ENCODE results near the gene KREMEN2.
A peak's percentile ranks its signal among the peaks of the same experiment; 100 is the strongest.

Gene KREMEN2

DNA sequence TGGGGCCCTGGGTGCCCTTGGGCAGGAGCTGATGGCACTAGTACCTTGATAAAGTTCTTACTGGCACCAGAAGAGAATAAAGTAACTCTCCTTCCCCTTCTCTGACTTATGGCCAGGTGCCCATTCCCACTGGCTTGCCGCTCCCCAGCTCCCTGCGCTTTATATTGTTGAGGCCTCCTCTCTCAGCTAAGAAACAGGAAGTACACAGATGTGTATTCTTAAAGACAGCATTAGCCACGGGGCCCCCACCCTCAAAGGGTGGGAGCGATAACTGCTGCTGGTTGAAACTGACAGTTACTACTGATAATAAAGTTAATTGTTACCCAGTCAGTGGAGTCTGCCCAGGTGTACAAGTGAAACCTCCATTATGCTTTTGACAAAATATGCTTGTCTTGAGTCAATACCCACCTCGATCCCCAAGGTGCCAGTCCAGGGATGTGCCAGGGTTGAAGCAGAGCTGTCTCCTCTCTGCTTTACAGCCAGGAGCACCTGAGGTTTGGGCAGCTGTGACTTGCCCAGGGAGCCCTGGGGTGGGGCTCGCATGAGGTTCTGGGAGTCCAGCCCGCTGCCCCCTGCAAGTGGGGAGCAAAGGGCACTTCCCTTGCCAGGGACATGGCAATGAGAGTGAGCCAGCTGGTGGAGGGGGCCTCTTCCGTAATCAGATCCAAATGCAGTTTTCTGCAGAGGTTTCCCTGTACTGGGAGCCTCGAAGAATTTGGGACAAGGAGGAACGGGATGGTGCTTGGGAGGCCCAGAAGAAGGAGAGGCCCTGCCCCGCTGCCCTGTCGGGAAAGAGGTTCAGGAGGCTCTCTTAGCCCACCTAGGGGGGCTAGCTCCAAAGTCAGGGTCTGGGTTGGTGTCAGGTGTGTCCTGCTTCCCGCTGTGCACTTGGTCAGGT lies 43.2 kb downstream of the KREMEN2 start:
- no peaks in the 10 kb centered on the region for H3K9me3 ChIP-seq (ENCODE audit: control insufficient read depth, low read length)
- no peak overlapping the region for H3K27ac ChIP-seq (ENCODE audit: low read length, poor library complexity, severe bottlenecking)
- H3K4me1 ChIP-seq (ENCODE audit: control insufficient read depth, insufficient read depth, low read depth, low read length), result peaks cover 26% of the 10 kb centered on the region
- no peak overlapping the region for H2BK120ac ChIP-seq (ENCODE audit: low read depth, low read length)
- H4K8ac ChIP-seq (ENCODE audit: low read length), result no peak overlapping the region
- WGBS, result 62% methylated on average over 13 of the region's 13 CpGs
- no peak overlapping the region for H3K4me2 ChIP-seq (ENCODE audit: low read length, poor library complexity, severe bottlenecking)
- no peak overlapping the region for H3K9ac ChIP-seq (ENCODE audit: low read length)
- no peak overlapping the region for H2BK5ac ChIP-seq (ENCODE audit: low read depth, low read length, poor library complexity, severe bottlenecking)
- no peak overlapping the region for H3K4me3 ChIP-seq (ENCODE audit: insufficient read depth in 1 of 2, low read depth in 1 of 2, low read length in 2 of 2)
- H3K36me3 ChIP-seq (ENCODE audit: control insufficient read depth in 1 of 2, insufficient read depth in 2 of 2, low read depth in 1 of 2, low read length in 2 of 2), result no peaks in the 10 kb centered on the region
- no peak overlapping the region for H2BK12ac ChIP-seq (ENCODE audit: low read length in 2 of 2)
- peaks cover 67 to 73% of the 10 kb centered on the region in 2 experiments for H3K27me3 ChIP-seq (ENCODE audit: control insufficient read depth in 1 of 2, insufficient read depth in 1 of 2, low read length in 2 of 2)
- peak overlapping the region in 1 of 2 experiments; percentile 64 for H3K4ac ChIP-seq (ENCODE audit: low read depth in 1 of 2, low read length in 2 of 2)
- H3K23ac ChIP-seq (ENCODE audit: low read length in 2 of 2), result no peak overlapping the region
- no peak overlapping the region for H2BK15ac ChIP-seq (ENCODE audit: low read depth, poor library complexity, severe bottlenecking)
- no peak overlapping the region for H3K14ac ChIP-seq (ENCODE audit: low read length in 2 of 2)
- no peak for DNase-seq
- H2AK5ac ChIP-seq (ENCODE audit: low read length, severe bottlenecking), result no peak overlapping the region
- H2AFZ ChIP-seq (ENCODE audit: low read depth, low read length), result no peak overlapping the region
- no peak overlapping the region for H4K91ac ChIP-seq (ENCODE audit: low read length)
- no peak overlapping the region for H3K18ac ChIP-seq (ENCODE audit: low read depth in 1 of 2, low read length in 2 of 2)
- no peaks in the 10 kb centered on the region for H3K79me1 ChIP-seq (replicated peaks; ENCODE audit: low read length, poor library complexity, severe bottlenecking)

- no peak overlapping the region for H3K4me3 ChIP-seq (ENCODE audit: insufficient read depth in 1 of 2, low read depth in 1 of 2, low read length in 2 of 2)
- no peak overlapping the region for H2BK120ac ChIP-seq (ENCODE audit: low read depth, low read length)
- H3K79me1 ChIP-seq (replicated peaks; ENCODE audit: low read length, poor library complexity, severe bottlenecking), result no peaks in the 10 kb centered on the region
- no peak overlapping the region for H2AK5ac ChIP-seq (ENCODE audit: low read length, severe bottlenecking)
- no peaks in the 10 kb centered on the region for H3K36me3 ChIP-seq (ENCODE audit: control insufficient read depth in 1 of 2, insufficient read depth in 2 of 2, low read depth in 1 of 2, low read length in 2 of 2)
- no peak overlapping the region for H2BK15ac ChIP-seq (ENCODE audit: low read depth, poor library complexity, severe bottlenecking)
- no peak overlapping the region for H3K18ac ChIP-seq (ENCODE audit: low read depth in 1 of 2, low read length in 2 of 2)
- H2BK5ac ChIP-seq (ENCODE audit: low read depth, low read length, poor library complexity, severe bottlenecking), result no peak overlapping the region
- no peak overlapping the region for H3K23ac ChIP-seq (ENCODE audit: low read length in 2 of 2)
- no peak overlapping the region for H3K4me2 ChIP-seq (ENCODE audit: low read length, poor library complexity, severe bottlenecking)
- no peak overlapping the region for H4K8ac ChIP-seq (ENCODE audit: low read length)
- H3K9ac ChIP-seq (ENCODE audit: low read length), result no peak overlapping the region
- H3K4ac ChIP-seq (ENCODE audit: low read depth in 1 of 2, low read length in 2 of 2), result peak overlapping the region in 1 of 2 experiments; percentile 64
- DNase-seq, result no peak
- no peak overlapping the region for H3K14ac ChIP-seq (ENCODE audit: low read length in 2 of 2)
- no peaks in the 10 kb centered on the region for H3K9me3 ChIP-seq (ENCODE audit: control insufficient read depth, low read length)
- no peak overlapping the region for H4K91ac ChIP-seq (ENCODE audit: low read length)
- H2BK12ac ChIP-seq (ENCODE audit: low read length in 2 of 2), result no peak overlapping the region
- no peak overlapping the region for H2AFZ ChIP-seq (ENCODE audit: low read depth, low read length)
- peaks cover 34% of the 10 kb centered on the region for H3K4me1 ChIP-seq (ENCODE audit: control insufficient read depth, insufficient read depth, low read depth, low read length)
- no peak overlapping the region for H3K27ac ChIP-seq (ENCODE audit: low read length, poor library complexity, severe bottlenecking)
- peaks cover 75 to 81% of the 10 kb centered on the region in 2 experiments for H3K27me3 ChIP-seq (ENCODE audit: control insufficient read depth in 1 of 2, insufficient read depth in 1 of 2, low read length in 2 of 2)
- 18% methylated on average over 12 of the region's 17 CpGs for WGBS
Observed at GRCh38 chr16:3007957-3008689, 44.0 kb downstream of the KREMEN2 start.

DNA sequence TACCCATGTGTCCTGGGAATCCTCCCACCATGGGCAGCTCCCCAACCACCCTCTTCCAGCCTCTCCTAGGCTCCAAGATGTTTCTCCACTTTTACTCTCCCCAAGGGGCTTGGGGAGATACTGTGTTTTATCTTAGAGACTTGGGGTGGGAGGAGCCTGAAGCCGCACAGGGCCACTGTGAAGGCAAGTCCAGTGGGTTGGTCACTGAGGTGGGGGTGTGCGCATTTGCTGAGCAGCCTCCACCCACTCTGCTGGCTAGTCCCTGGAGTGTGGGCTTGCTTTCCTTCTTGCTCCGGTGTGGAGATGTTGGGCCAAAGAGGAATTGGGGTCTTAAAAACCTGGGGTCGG lies 44.6 kb downstream of the KREMEN2 start:
- H4K91ac ChIP-seq (ENCODE audit: low read length), result no peak overlapping the region
- no peak overlapping the region for H4K8ac ChIP-seq (ENCODE audit: low read length)
- no peak overlapping the region for H2BK12ac ChIP-seq (ENCODE audit: low read length in 2 of 2)
- H3K36me3 ChIP-seq (ENCODE audit: control insufficient read depth in 1 of 2, insufficient read depth in 2 of 2, low read depth in 1 of 2, low read length in 2 of 2), result no peaks in the 10 kb centered on the region
- no peaks in the 10 kb centered on the region for H3K79me1 ChIP-seq (replicated peaks; ENCODE audit: low read length, poor library complexity, severe bottlenecking)
- DNase-seq, result no peak
- H3K4me2 ChIP-seq (ENCODE audit: low read length, poor library complexity, severe bottlenecking), result no peak overlapping the region
- H2BK15ac ChIP-seq (ENCODE audit: low read depth, poor library complexity, severe bottlenecking), result no peak overlapping the region
- H3K4me1 ChIP-seq (ENCODE audit: control insufficient read depth, insufficient read depth, low read depth, low read length), result peaks cover 37% of the 10 kb centered on the region
- no peak overlapping the region for H2AFZ ChIP-seq (ENCODE audit: low read depth, low read length)
- no peaks in the 10 kb centered on the region for H3K9me3 ChIP-seq (ENCODE audit: control insufficient read depth, low read length)
- H3K23ac ChIP-seq (ENCODE audit: low read length in 2 of 2), result peak overlapping the region in 1 of 2 experiments; percentile 9
- H3K4me3 ChIP-seq (ENCODE audit: insufficient read depth in 1 of 2, low read depth in 1 of 2, low read length in 2 of 2), result no peak overlapping the region
- H2BK5ac ChIP-seq (ENCODE audit: low read depth, low read length, poor library complexity, severe bottlenecking), result no peak overlapping the region
- H3K18ac ChIP-seq (ENCODE audit: low read depth in 1 of 2, low read length in 2 of 2), result no peak overlapping the region
- no peak overlapping the region for H2BK120ac ChIP-seq (ENCODE audit: low read depth, low read length)
- H2AK5ac ChIP-seq (ENCODE audit: low read length, severe bottlenecking), result no peak overlapping the region
- 32% methylated on average over 4 of the region's 4 CpGs for WGBS
- H3K27me3 ChIP-seq (ENCODE audit: control insufficient read depth in 1 of 2, insufficient read depth in 1 of 2, low read length in 2 of 2), result peaks cover 80 to 87% of the 10 kb centered on the region in 2 experiments
- H3K4ac ChIP-seq (ENCODE audit: low read depth in 1 of 2, low read length in 2 of 2), result no peak overlapping the region
- H3K9ac ChIP-seq (ENCODE audit: low read length), result no peak overlapping the region
- no peak overlapping the region for H3K14ac ChIP-seq (ENCODE audit: low read length in 2 of 2)
- H3K27ac ChIP-seq (ENCODE audit: low read length, poor library complexity, severe bottlenecking), result no peak overlapping the region

Data from mesenchymal stem cell (in vitro differentiated cells and primary cell).